H9 (cell line): ENCODE measurements around the gene STK25. TPM values are rescaled to one million over a fixed set of nuclear protein-coding genes. Genes with fewer than 3 reads are reported as not detected.

Source experiments
- DNase-seq: peaks from one replicate; pipeline ENCODE4 v3.0.0-alpha.2; 2017
- H2AFZ ChIP-seq: one replicate; pipeline ENCODE4 v1.6.1; 2013; ENCODE audit warnings: mild to moderate bottlenecking, low read length, control low read depth, moderate library complexity
- H2AK5ac ChIP-seq: 2 replicates; pipeline ENCODE4 v1.6.1; 2013; ENCODE audit warnings: low read length, control low read depth, mixed read lengths; ENCODE audit not compliant: insufficient read length
- H2BK120ac ChIP-seq: one replicate; pipeline ENCODE4 v1.6.1; 2013; ENCODE audit warnings: low read depth, mild to moderate bottlenecking, low read length, control low read depth, inconsistent platforms; ENCODE audit not compliant: poor library complexity, severe bottlenecking
- H2BK12ac ChIP-seq: 2 replicates; pipeline ENCODE4 v1.6.1; 2013; ENCODE audit warnings: low read length, control low read depth, mixed read lengths, low read depth; ENCODE audit not compliant: insufficient read length
- H2BK15ac ChIP-seq: 2 replicates; pipeline ENCODE4 v1.6.1; 2013; ENCODE audit warnings: low read depth, low read length, control low read depth
- H2BK20ac ChIP-seq: one replicate; pipeline ENCODE4 v1.6.1; 2013; ENCODE audit warnings: low read depth, mild to moderate bottlenecking, low read length, control low read depth, inconsistent platforms; ENCODE audit not compliant: poor library complexity, severe bottlenecking
- H2BK5ac ChIP-seq: 2 replicates; pipeline ENCODE4 v1.6.1; 2013; ENCODE audit warnings: low read length, control low read depth, mixed read lengths; ENCODE audit not compliant: insufficient read length
- H3K14ac ChIP-seq: 2 replicates; pipeline ENCODE4 v1.6.1; 2013; ENCODE audit warnings: low read length, control low read depth; ENCODE audit not compliant: insufficient read depth
- H3K18ac ChIP-seq: 2 replicates; pipeline ENCODE4 v1.6.1; 2013; ENCODE audit warnings: low read depth, mild to moderate bottlenecking, mixed read lengths, low read length, control low read depth; ENCODE audit not compliant: insufficient read length
- H3K23ac ChIP-seq: 2 replicates; pipeline ENCODE4 v1.6.1; 2013; ENCODE audit warnings: low read length, control low read depth, mixed read lengths, low read depth; ENCODE audit not compliant: insufficient read length
- H3K23me2 ChIP-seq: 2 replicates; pipeline ENCODE4 v1.6.1; 2013; ENCODE audit warnings: low read depth, mild to moderate bottlenecking, mixed read lengths, low read length, control low read depth; ENCODE audit not compliant: insufficient read length, poor library complexity, severe bottlenecking
- H3K27ac ChIP-seq: 2 replicates; pipeline ENCODE4 v1.5.1; 2013; ENCODE audit warnings: low read length, control low read depth, mixed read lengths, low read depth; ENCODE audit not compliant: insufficient read length
- H3K27me3 ChIP-seq: 2 replicates; pipeline ENCODE4 v1.6.1; 2013; ENCODE audit warnings: low read length, control low read depth, inconsistent platforms; ENCODE audit not compliant: insufficient read depth
- H3K4ac ChIP-seq: 2 replicates; pipeline ENCODE4 v1.6.1; 2013; ENCODE audit warnings: low read depth, mild to moderate bottlenecking, control low read depth, inconsistent platforms, low read length, moderate library complexity
- H3K4me1 ChIP-seq: 2 replicates; pipeline ENCODE4 v1.6.1; 2013; ENCODE audit warnings: low read length, control low read depth, inconsistent platforms; ENCODE audit not compliant: insufficient read depth
- H3K4me2 ChIP-seq: 2 replicates; pipeline ENCODE4 v1.6.1; 2013; ENCODE audit warnings: low read length, control low read depth, mixed read lengths; ENCODE audit not compliant: insufficient read length, insufficient read depth
- H3K56ac ChIP-seq: 2 replicates; pipeline ENCODE4 v1.6.1; 2013; ENCODE audit warnings: low read depth, mild to moderate bottlenecking, mixed read lengths, low read length, control low read depth; ENCODE audit not compliant: insufficient read length
- H3K79me1 ChIP-seq: 2 replicates; pipeline ENCODE4 v1.6.1; 2013; ENCODE audit warnings: low read depth, mild to moderate bottlenecking, moderate library complexity, low read length, control low read depth, inconsistent platforms; ENCODE audit not compliant: insufficient read depth, poor library complexity, severe bottlenecking
- H3K79me2 ChIP-seq: 2 replicates; pipeline ENCODE4 v1.6.1; 2013; ENCODE audit warnings: low read length, control low read depth, inconsistent platforms; ENCODE audit not compliant: insufficient read depth
- H3K9ac ChIP-seq: 2 replicates; pipeline ENCODE4 v1.6.1; 2013; ENCODE audit warnings: low read length, control low read depth, mixed read lengths; ENCODE audit not compliant: insufficient read length; ENCODE audit errors: extremely low read depth
- H3K9me3 ChIP-seq: one replicate; pipeline ENCODE4 v1.6.1; 2013; ENCODE audit warnings: low read depth, low read length, inconsistent platforms; ENCODE audit not compliant: control insufficient read depth
- H3T11ph ChIP-seq: one replicate; pipeline ENCODE4 v1.6.1; 2013; ENCODE audit warnings: mild to moderate bottlenecking, low read length, control low read depth, inconsistent platforms
- H4K20me1 ChIP-seq: one replicate; pipeline ENCODE4 v1.6.1; 2013; ENCODE audit not compliant: control insufficient read depth, insufficient read length, insufficient read depth
- H4K5ac ChIP-seq: 2 replicates; pipeline ENCODE4 v1.6.1; 2013; ENCODE audit warnings: low read depth, mild to moderate bottlenecking, mixed read lengths, low read length, control low read depth; ENCODE audit not compliant: insufficient read length
- H4K8ac ChIP-seq: replicated peaks from 2 replicates; pipeline ENCODE4 v1.6.1; 2013; ENCODE audit warnings: low read length, control low read depth, mixed read lengths, low read depth; ENCODE audit not compliant: insufficient read length
- H4K91ac ChIP-seq: 2 replicates; pipeline ENCODE4 v1.6.1; 2013; ENCODE audit warnings: low read depth, mild to moderate bottlenecking, moderate library complexity, mixed read lengths, low read length, control low read depth; ENCODE audit not compliant: insufficient read length
- H3K27ac Mint-ChIP-seq, 3 experiments: 2 replicates in 2 of 3; 3 replicates in 1 of 3; pipeline ENCODE4 v1.8.0; 2020 to 2021; ENCODE audit warnings: mixed read lengths in 3 of 3, mild to moderate bottlenecking in 1 of 3, moderate library complexity in 1 of 3
- H3K27me3 Mint-ChIP-seq: 2 replicates; pipeline ENCODE4 v1.8.0; 2021; ENCODE audit warnings: low read depth, mild to moderate bottlenecking, moderate library complexity, mixed read lengths
- H3K36me3 Mint-ChIP-seq, 3 experiments: 2 replicates in 2 of 3; 3 replicates in 1 of 3; pipeline ENCODE4 v1.8.0; 2020 to 2021; ENCODE audit warnings: low read depth in 3 of 3, mixed read lengths in 3 of 3; ENCODE audit not compliant: insufficient read depth in 1 of 3
- H3K4me1 Mint-ChIP-seq, 2 experiments: 2 replicates each; pipeline ENCODE4 v1.8.0; 2020; ENCODE audit warnings: mixed read lengths in 2 of 2
- H3K4me3 Mint-ChIP-seq, 2 experiments: 2 replicates in 1 of 2; 3 replicates in 1 of 2; pipeline ENCODE4 v1.8.0; 2020 to 2021; ENCODE audit warnings: mild to moderate bottlenecking in 2 of 2, mixed read lengths in 2 of 2, moderate library complexity in 1 of 2
- H3K9me3 Mint-ChIP-seq, 2 experiments: 2 replicates in 1 of 2; 3 replicates in 1 of 2; pipeline ENCODE4 v1.8.0; 2020; ENCODE audit warnings: mild to moderate bottlenecking in 2 of 2, mixed read lengths in 2 of 2, moderate library complexity in 1 of 2
- WGBS: extraction: QIAGEN DNeasy Blood & Tissue Kit; methylation state at CpG from one replicate; pipeline ENCODE4 v1.1.7; 2013; ENCODE audit warnings: missing lambda C conversion rate, low lambda C conversion rate, mixed read lengths; ENCODE audit not compliant: insufficient read length; ENCODE audit errors: extremely low coverage; 5-methylcytosine and 5-hydroxymethylcytosine counted together
- total RNA-seq: library from RNA; stranded (reverse); gene quantifications from 2 replicates; pipeline ENCODE4 v1.2.1, GENCODE V29; 2021
- TF ChIP-seq, protein P1 (sequence below): fragments of 200-600 bp; sonication (generic); conservative IDR thresholded peaks from 3 replicates; pipeline ENCODE4 v1.8.0; 2021; ENCODE audit warnings: antibody characterized with exemption, mild to moderate bottlenecking

Gene STK25
- total RNA-seq, 1 experiment from 2014 or later: 189 TPM

DNA sequence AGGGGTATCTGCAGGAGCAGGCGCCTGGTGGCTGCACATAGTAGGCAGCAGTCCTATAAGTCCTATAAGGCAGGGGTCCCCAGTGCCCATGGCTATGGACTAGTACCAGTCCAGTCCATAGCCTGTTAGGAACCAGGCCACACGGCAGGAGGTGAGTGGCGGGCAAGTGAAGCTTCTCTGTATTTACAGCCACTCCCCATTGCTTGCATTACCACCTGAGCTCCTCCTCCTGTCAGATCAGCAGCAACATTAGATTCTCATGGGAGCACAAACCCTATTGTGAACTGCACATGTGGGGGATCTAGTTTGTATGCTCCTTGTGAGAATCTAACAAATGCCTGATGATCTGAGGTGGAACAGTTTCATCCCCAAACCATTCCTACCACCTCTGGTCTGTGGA lies 33.1 kb downstream of the STK25 start:
- no peak overlapping the region for H4K8ac ChIP-seq
- no peak overlapping the region for H3K4me3 Mint-ChIP-seq
- no peak overlapping the region for H3K56ac ChIP-seq
- H3K27me3 ChIP-seq: no peaks in the 10 kb centered on the region
- no peak overlapping the region for H4K5ac ChIP-seq
- H3K9me3 Mint-ChIP-seq: peaks cover 12 to 14% of the 10 kb centered on the region in 2 experiments; a peak in 2 of 5 replicates
- peaks cover 27% of the 10 kb centered on the region for H3K27me3 Mint-ChIP-seq
- no peak overlapping the region for H2BK20ac ChIP-seq
- H3K18ac ChIP-seq: no peak overlapping the region
- no peak overlapping the region for H2BK120ac ChIP-seq
- no peaks in the 10 kb centered on the region for H3K4me1 Mint-ChIP-seq
- no peak overlapping the region for H3K14ac ChIP-seq
- no peak overlapping the region for H3K27ac Mint-ChIP-seq
- H2BK5ac ChIP-seq: no peak overlapping the region
- no peak overlapping the region for H3K4ac ChIP-seq
- no peak overlapping the region for H2BK12ac ChIP-seq
- H3K23ac ChIP-seq: no peak overlapping the region
- H3K4me2 ChIP-seq: no peak overlapping the region
- H4K20me1 ChIP-seq: no peaks in the 10 kb centered on the region
- no peak overlapping the region for H3T11ph ChIP-seq
- no peak overlapping the region for H2BK15ac ChIP-seq
- no peak overlapping the region for H3K27ac ChIP-seq
- no peak overlapping the region for H2AFZ ChIP-seq
- DNase-seq: no peak
- no peak overlapping the region for H3K9ac ChIP-seq
- no peaks in the 10 kb centered on the region for H3K79me2 ChIP-seq
- no peaks in the 10 kb centered on the region for H3K79me1 ChIP-seq
- no peaks in the 10 kb centered on the region for H3K9me3 ChIP-seq
- no peak overlapping the region for H4K91ac ChIP-seq
- no peaks in the 10 kb centered on the region for H3K4me1 ChIP-seq
- no peaks in the 10 kb centered on the region for H3K23me2 ChIP-seq
- TF ChIP-seq, protein P1, sequence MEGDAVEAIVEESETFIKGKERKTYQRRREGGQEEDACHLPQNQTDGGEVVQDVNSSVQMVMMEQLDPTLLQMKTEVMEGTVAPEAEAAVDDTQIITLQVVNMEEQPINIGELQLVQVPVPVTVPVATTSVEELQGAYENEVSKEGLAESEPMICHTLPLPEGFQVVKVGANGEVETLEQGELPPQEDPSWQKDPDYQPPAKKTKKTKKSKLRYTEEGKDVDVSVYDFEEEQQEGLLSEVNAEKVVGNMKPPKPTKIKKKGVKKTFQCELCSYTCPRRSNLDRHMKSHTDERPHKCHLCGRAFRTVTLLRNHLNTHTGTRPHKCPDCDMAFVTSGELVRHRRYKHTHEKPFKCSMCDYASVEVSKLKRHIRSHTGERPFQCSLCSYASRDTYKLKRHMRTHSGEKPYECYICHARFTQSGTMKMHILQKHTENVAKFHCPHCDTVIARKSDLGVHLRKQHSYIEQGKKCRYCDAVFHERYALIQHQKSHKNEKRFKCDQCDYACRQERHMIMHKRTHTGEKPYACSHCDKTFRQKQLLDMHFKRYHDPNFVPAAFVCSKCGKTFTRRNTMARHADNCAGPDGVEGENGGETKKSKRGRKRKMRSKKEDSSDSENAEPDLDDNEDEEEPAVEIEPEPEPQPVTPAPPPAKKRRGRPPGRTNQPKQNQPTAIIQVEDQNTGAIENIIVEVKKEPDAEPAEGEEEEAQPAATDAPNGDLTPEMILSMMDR: no peak
- no CpG with 5 or more reads among the region's 3 CpGs for WGBS
- peaks cover 0 to 8% (median 6%) of the 10 kb centered on the region in 3 experiments; a peak in 4 of 7 replicates for H3K36me3 Mint-ChIP-seq
- H2AK5ac ChIP-seq: no peak overlapping the region
